GM19099 (cell line): ENCODE measurements around the gene SYDE1.

Source experiments
- POLR2A ChIP-seq: IDR thresholded peaks from 3 replicates; pipeline ENCODE4 v1.6.1; 2011; ENCODE audit warnings: low read depth; ENCODE audit not compliant: insufficient read length; ENCODE audit errors: extremely low read depth

The SYDE1 gene

DNA sequence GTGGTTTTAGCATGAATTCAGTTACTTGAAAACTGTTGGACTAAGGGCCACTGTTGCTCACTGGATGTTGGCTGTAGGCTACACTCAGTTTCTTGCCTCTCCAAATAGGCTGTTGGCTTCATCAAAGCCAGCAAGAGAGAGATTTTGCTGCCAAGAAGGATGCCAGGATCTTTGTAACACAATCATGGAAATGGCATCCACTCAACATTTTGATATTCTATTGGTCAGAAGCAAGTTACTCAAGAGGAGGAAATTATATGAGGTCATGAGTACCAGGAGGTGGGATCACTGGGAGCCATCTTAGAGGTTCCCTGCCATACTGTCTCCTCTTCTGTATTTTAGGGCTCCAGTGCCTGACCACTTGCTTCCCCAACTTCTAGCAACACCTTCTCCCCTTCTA, 30.6 kb downstream of the SYDE1 start:
- no peak for TF ChIP-seq POLR2A

- TF ChIP-seq POLR2A, result no peak
Observed at GRCh38 chr19:15138427-15138826, 31.2 kb downstream of the SYDE1 start.

- no peak for TF ChIP-seq POLR2A
Observed at GRCh38 chr19:15141143-15141542, 33.9 kb downstream of the SYDE1 start.

- TF ChIP-seq POLR2A, result no peak
Observed at GRCh38 chr19:15142313-15142712, 35.1 kb downstream of the SYDE1 start.

GRCh38 chr19:15144046-15144646, 36.9 kb downstream of the SYDE1 start:
- TF ChIP-seq POLR2A, result no peak

- no peak for TF ChIP-seq POLR2A
Observed at GRCh38 chr19:15147090-15147489, 39.9 kb downstream of the SYDE1 start.

DNA sequence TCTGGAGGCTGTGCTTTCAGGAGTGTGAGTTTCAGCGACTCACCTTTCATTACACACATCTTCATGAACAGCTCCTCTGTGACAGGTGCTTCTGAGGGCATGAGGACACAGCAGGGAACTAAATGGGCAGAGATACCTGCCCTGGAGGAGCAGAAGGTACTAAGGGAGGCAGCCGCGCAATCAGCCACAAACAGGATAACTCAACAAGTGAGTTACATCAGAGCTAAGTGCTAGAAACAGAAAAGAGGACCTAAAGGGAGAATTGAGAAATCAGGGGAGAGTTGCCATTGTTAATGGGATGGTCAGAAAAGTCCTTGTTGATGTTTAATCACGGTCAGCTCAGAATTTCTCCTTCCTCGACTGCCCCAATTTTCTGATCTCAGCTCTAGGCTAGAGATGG, 42.5 kb downstream of the SYDE1 start:
- no peak for TF ChIP-seq POLR2A

GRCh38 chr19:15154002-15154612, 46.9 kb downstream of the SYDE1 start:
- no peak for TF ChIP-seq POLR2A

DNA sequence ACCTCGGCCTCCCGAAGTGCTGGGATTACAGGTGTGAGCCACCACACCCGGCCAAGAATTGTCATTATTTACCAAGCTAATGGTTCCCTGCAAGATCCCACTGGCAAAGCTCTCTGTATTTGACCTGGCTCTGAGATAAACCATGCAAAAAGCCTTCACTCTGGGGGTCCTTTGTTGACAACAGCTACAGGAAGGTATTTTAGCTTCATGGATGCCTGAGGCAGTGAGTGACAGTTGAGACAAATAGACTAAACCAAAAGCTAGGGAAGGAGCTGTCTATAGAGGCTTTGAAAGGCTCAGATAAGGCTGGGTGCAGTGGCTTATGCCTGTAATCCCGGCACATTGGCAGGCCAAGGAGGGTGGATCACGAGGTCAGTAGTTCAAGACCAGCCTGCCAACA, 48.1 kb downstream of the SYDE1 start:
- no peak for TF ChIP-seq POLR2A

GRCh38 chr19:15156391-15156790, 49.2 kb downstream of the SYDE1 start:
- no peak for TF ChIP-seq POLR2A

DNA sequence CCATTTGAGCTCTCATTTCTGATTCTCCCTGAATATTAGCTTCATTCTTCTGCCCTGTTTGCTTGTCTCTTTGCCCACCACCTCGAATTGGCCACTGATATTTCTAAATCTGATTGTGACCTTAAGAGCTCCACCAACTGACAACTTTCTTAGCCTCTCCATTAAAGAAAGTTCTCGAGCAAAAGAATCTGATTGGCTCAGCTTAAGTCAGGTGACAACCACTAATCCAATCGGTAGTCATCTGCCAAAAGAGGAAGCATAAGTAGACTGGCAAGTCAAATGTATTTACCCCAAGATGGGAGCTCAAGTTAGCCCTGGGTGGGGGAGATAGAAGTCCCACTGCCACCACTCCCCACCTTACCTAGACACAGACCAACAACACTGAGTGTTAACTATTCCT, 52.0 kb downstream of the SYDE1 start:
- TF ChIP-seq POLR2A, result no peak

GRCh38 chr19:15161028-15161984, 54.1 kb downstream of the SYDE1 start:
- no peak for TF ChIP-seq POLR2A
